Measurements from ENCODE around the gene GRIK4.

GRIK4 gene

GRCh38 chr11:120958185-120958584 lies 446.6 kb downstream of the GRIK4 start:
- no peak for DNase-seq (ENCODE audit: low spot score)

- no peak for DNase-seq (ENCODE audit: low spot score)
Observed at GRCh38 chr11:120959189-120959588, 447.6 kb downstream of the GRIK4 start.

- no peak for DNase-seq (ENCODE audit: low spot score)
Observed at GRCh38 chr11:120964857-120965256, 453.3 kb downstream of the GRIK4 start.

GRCh38 chr11:120966840-120967239 lies 455.3 kb downstream of the GRIK4 start:
- DNase-seq (ENCODE audit: low spot score): no peak

- DNase-seq (ENCODE audit: low spot score): no peak
Observed at GRCh38 chr11:120969993-120970392, 458.4 kb downstream of the GRIK4 start.

- no peak for DNase-seq (ENCODE audit: low spot score)
Observed at GRCh38 chr11:120971825-120972224, 460.3 kb downstream of the GRIK4 start.

- no peak for DNase-seq (ENCODE audit: low spot score)
Observed at GRCh38 chr11:120972621-120973020, 461.1 kb downstream of the GRIK4 start.

GRCh38 chr11:120973501-120973900 lies 462.0 kb downstream of the GRIK4 start:
- no peak for DNase-seq (ENCODE audit: low spot score)

GRCh38 chr11:120974466-120974865 lies 462.9 kb downstream of the GRIK4 start:
- DNase-seq (ENCODE audit: low spot score): no peak

- peak; percentile 86 for DNase-seq (ENCODE audit: low spot score)
Observed at GRCh38 chr11:120974965-120975364, 463.4 kb downstream of the GRIK4 start.

- DNase-seq (ENCODE audit: low spot score): no peak
Observed at GRCh38 chr11:120977266-120978137, 466.0 kb downstream of the GRIK4 start.

- DNase-seq (ENCODE audit: low spot score): no peak
Observed at GRCh38 chr11:120978701-120979100, 467.2 kb downstream of the GRIK4 start.

GRCh38 chr11:120985718-120986569 lies 474.4 kb downstream of the GRIK4 start:
- peak; percentile 37 for DNase-seq (ENCODE audit: low spot score)

GRCh38 chr11:120988603-120989002 lies 477.1 kb downstream of the GRIK4 start:
- no peak for DNase-seq (ENCODE audit: low spot score)

GRCh38 chr11:120991830-120992686 lies 480.5 kb downstream of the GRIK4 start:
- DNase-seq (ENCODE audit: low spot score): no peak

GRCh38 chr11:120994091-120994859 lies 482.7 kb downstream of the GRIK4 start:
- DNase-seq (ENCODE audit: low spot score): no peak

- no peak for DNase-seq (ENCODE audit: low spot score)
Observed at GRCh38 chr11:120995184-120995583, 483.6 kb downstream of the GRIK4 start.

GRCh38 chr11:120996973-120997372 lies 485.4 kb downstream of the GRIK4 start:
- DNase-seq (ENCODE audit: low spot score): no peak

GRCh38 chr11:120998581-120998980 lies 487.0 kb downstream of the GRIK4 start:
- DNase-seq (ENCODE audit: low spot score): no peak

GRCh38 chr11:121004206-121004840 lies 492.8 kb downstream of the GRIK4 start:
- no peak for DNase-seq (ENCODE audit: low spot score)

- no peak for DNase-seq (ENCODE audit: low spot score)
Observed at GRCh38 chr11:121006922-121007321, 495.4 kb downstream of the GRIK4 start.

Data from kidney capillary endothelial cell (primary cell).